Non-pigmented ciliary epithelial cell (primary cell): ENCODE measurements around the gene PRR14.

ENCODE experiments used
- DNase-seq: peaks from one replicate; pipeline ENCODE4 v3.0.0-alpha.2; 2010; ENCODE audit warnings: low read depth

PRR14 gene

DNA sequence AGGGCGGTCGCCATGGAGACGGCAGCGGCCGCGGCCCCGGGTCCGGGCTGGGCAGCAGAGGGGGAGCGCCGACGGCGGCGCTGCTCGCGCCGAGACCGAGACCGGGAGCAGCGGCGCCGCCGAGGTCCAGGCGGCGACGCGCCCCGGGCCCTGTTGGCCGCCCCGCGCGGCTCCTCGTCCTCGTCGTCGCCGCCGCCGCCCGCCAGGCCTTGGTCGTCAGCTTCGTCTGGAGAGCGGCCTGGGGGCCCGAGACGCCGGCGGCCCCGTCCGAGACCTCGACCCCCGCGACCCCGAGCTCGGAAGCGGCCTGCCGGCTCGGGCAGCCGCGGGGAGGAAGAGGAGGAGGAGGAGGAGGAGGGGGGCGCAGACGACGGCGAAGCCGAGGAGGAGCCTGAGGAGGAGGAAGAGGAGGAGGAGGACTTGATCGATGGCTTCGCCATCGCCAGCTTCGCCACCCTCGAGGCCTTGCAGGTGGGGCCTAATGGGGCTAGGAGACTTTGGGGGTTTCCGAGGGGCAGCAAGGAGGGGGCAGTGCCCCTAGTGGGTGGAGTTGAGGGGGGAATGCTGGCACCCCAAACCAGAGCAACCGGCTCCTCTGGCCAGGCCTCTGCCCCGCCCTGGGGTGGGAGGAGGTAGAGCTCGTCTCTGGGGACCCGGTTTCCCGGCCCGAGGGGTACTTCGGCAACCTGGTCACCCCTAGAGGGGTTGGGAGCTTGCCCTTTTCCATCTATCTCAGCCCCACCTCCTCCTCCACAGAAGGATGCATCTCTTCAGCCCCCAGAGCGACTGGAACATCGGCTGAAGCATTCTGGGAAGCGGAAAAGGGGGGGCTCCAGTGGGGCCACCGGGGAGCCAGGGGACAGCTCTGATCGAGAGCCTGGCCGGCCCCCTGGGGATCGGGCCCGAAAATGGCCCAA, 9.0 kb downstream of the PRR14 start:
- DNase-seq, result no peak

DNA sequence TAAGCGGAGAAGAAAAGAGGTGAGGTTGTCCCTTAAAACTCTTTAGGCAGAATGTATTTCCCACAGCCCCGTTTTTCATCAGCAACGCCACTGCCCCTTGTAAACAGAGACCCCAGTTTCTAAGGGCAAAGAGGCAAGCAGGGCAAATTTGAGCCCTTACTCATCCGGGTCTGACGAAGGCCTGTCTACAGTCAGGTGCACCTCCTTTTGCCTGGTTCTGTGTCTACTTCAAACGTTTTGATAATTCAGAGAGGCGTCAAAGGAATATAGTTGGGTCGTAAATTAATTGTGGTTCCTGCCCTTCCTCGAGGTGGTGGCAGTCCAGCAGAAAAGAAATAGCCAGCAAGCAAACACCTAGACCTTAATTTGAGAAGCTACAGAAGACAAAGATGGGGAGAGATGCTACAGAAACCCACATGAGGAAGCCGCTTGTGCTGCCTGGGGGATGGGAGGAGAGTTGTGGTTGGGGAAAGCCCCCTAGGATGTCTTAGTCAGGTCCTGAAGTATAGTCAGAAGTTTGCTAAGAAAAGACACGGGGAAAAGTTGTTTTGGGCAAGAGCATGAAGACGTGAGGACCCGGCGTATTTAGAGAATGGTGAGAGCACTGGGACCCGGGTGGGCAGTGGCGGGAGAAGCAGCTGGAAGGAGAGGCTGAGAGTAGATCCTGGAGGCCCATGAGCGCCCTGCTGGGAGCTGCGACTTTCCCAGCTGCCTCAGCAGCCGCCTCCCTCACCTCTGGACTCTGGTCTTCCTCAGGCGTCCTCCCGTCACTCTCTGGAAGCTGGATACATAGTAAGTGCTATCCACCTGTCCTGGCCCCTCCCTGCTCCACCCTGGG, 9.9 kb downstream of the PRR14 start:
- no peak for DNase-seq

DNA sequence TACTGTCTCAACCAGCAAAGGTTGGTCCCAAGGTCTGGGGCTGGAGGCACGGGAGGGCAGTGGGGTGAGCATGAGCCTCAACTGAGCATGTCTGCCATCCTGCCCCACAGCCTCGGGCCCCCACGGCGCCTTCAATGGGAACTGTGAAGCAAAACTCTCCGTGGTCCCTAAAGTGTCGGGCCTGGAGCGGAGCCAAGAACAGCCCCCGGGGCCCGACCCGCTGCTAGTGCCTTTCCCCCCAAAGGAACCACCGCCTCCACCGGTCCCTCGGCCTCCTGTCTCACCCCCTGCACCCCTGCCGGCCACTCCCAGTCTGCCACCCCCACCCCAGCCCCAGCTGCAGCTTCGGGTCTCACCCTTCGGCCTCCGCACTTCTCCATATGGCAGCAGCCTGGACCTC, 11.7 kb downstream of the PRR14 start:
- no peak for DNase-seq

DNA sequence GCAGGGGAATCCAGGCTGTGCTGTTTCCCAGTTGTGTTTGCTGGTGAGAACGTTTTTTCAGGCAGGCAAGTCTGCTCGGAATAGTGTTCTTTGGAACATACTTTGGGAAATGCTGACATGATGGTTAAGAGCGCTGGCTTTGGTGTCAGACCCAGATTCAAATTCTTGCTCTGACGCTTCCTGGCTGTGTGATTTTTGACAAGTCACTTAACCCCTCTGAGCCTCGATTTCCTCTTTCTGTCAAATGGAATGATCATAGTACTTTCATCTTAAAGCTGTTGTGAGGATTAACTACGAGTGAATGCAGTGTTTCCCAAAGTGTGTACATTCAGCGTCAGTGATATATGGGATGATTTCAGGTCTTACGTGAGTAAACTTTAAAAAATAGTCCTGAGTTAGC, 12.3 kb downstream of the PRR14 start:
- DNase-seq, result no peak

DNA sequence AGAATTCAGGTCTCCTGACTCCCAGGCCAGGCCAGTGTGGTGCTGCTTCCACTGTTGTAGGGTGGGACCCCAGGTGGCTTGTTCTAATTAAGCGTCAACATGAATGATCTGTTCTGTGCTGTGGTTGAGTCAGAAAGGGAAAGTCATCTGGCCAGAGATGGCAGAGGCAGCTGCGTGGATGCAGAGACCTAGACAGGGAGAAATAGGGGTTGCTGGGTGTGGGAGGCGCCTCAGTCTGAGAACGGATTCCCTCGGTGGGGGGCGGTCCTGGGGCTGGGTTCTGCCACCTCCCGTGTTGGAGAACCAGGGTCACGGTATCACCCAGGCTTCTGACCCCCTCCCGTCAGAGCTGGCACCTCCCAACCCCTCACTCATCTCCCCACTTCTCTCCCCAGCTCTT, 13.1 kb downstream of the PRR14 start:
- DNase-seq, result no peak

DNA sequence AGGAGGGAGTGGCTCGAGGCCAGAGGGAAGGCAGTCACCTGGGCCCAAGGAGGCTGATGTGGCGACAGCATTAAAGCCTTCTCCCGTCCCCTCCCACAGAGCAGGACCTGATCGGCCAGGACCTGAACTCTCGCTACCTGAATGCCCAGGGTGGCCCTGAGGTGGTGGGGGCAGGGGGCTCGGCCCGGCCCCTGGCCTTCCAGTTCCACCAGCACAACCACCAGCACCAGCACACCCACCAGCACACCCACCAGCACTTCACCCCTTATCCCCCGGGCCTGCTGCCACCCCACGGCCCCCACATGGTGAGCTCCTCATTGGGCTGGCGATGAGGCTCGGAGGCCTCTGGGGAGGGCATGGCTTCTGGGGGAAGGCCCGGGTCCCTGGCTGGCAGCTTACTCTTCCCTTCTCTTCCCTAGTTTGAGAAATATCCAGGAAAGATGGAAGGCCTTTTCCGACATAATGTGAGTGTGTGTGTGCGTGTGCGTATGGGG, 13.9 kb downstream of the PRR14 start:
- no peak for DNase-seq

DNA sequence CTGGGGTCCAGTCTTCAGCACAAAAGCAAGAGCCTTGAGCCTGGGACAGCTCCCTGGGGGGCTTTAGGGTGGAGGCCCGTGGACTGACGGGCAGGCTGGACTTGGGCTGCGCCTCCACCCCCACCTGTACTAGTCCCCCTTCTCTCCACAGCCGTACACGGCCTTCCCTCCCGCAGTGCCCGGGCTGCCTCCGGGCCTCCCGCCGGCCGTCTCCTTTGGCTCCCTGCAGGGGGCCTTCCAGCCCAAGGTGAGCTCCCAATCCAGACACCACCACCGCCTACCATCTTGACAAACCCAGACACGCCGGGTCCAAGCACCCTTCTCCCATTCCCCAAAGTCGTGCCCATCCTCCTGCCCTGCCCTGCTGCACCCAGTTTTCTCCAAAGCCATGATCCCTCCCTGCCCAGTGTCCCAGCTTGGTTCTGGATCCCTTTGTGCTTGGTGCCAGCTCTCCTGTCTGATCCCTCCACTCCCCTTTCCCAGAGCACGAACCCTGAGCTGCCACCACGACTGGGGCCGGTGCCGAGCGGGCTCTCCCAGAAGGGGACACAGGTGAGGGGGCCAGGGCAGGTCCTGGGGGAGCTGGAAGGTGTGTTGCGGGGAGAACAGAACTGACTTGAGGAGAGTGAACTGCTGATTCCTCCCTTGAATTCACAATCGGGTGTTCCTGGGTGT, 14.5 kb downstream of the PRR14 start:
- no peak for DNase-seq

DNA sequence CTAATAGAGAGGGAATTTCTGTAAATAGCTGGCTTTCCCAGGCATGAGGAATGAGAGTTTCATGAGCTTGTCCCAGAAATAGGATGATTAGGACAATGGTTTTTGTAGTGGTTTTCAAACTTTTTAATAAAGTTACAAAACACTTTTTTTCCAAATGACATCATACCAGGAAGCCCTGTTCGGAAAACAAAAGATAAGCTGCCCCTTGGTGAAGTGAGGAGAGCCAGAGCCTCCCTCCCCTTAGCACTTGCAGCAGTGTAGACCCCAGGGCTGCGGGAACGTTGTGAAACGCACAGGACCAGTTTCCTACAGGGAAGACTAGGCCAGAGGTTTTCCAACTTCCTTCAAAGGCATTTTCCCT, 15.1 kb downstream of the PRR14 start:
- no peak for DNase-seq

DNA sequence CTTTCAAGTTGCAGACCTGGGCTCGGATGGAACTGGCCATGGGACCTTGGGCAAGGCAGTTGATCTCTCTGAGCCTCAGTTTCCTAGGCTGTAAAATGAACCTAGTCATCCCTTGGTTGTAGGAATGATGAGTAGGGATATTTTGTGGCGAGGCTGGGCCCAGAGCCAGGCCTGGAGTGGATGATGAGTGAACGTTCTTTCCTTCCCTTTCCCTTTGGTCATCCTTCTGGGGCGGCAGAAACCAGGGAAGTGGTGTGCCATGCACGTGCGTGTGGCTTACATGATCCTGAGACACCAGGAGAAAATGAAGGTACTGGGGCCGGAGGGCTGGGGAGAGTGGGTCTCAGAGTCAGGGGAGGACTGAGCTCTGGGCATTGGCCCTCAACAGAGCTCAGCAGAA, 15.9 kb downstream of the PRR14 start:
- no peak for DNase-seq

DNA sequence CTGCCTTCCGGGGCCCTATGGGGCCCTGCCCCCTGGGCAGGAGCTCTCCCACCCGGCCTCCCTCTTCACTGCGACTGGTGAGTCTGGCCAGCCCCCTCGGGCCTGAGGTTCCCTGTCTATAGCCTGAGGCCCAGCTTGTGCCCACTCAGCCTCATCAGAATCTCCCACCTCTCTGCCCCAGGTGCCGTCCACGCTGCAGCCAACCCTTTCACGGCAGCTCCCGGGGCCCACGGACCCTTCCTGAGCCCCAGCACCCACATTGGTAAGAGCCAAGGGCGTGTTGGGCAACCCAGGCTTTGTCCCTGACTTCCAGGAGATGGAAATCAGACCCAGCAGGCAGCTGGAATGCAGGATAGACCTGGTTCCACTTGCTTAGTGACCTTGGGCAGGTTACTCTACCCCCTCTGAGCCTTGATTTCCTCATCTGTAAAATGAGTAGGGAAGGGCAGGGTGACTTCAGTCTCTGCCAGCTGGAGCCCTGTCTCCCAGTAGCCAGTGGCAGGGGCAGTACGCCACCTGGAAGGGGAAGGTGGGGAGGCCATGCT, 16.7 kb downstream of the PRR14 start:
- no peak for DNase-seq

DNA sequence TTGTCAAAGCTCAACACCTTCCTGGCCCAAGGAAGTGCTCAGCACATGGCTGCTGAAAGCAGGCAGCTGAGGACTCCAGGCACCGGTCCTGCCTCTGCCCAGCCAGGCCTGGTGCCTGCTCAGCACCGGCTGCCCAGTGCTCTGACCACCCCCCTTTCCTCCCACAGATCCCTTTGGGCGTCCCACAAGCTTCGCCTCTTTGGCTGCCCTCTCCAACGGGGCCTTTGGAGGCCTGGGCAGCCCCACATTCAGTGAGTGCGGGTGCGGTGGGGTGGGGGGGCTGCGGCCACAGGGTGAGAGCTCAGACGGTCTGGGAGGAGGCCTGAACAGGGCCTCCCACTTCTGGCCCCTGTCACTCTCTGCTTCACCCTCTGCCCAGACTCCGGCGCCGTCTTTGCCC, 17.6 kb downstream of the PRR14 start:
- DNase-seq, result no peak

DNA sequence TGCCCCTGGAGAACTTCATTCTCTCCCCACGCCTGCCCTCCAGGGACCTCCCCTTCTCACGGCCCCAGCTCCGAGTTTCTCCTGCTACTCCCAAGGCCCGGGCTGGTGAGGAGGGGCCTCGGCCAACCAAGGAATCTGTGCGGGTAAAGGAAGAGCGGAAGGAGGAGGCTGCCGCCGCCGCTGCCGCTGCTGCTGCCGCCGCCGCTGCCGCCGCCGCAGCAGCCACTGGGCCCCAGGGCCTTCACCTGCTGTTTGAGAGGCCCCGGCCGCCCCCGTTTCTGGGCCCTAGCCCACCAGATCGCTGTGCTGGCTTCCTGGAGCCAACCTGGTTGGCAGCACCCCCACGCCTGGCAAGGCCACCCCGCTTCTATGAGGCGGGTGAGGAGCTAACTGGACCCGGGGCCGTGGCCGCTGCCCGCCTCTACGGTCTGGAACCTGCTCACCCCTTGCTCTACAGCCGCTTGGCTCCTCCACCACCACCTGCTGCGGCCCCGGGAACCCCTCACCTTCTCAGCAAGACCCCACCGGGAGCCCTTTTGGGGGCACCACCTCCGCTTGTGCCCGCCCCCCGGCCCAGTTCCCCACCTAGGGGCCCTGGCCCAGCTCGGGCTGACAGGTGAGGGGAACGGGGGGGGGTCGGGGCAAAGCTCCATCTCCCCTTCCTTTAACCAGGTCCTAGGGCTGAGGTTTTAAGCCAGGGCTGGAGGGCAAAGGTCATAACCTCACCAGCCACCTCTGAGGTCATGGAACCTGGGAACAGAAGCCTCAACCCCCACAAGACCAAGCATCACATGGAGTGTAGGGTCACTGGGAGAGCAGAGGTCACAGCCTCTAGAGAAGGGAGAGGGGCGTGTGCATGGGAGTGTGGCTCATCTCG, 18.5 kb downstream of the PRR14 start:
- no peak for DNase-seq

DNA sequence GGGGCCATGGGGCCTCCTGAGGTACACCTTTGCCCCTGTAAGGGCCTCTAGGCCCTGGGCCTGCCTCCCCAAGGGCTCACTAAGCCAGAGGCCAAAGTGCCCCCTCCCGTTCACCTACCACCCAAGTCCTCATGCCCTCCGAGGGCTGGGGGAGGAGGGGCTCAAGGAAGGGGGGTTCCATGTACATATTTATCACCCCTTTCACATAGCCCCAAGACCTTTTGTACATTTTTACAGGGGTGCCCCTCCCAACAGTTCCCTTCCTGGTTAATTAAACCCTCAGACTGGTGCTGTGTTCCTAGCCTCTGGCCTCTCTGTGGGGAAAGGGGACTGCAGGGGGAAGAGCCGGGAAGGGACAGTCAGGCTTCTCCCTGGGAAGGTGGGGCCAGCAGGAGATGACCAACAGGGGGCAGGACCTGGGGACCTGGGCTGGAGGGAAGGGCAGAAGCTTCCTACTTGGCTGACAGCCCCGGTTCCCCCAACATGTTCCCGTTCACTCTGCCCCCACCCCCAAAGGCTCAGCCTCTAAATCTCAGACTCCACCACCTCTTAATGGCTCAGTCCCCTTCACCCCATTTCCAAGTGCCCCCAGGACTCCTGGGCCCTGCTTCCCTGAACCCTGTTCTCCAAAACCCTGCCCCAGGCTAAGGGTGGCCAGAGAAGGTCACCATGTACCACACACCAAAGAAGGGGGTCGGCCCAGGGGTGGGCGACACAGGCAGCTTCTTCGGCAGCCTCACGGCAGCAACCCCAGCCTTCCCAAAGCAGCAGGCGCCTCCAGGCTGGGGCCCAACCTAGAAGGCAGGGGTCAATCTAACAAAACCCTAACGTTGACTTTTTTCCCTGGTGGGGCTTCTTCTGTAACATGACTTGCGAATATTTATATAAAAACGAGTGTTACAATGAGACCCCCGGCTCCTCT, 19.4 kb downstream of the PRR14 start:
- no peak for DNase-seq

DNA sequence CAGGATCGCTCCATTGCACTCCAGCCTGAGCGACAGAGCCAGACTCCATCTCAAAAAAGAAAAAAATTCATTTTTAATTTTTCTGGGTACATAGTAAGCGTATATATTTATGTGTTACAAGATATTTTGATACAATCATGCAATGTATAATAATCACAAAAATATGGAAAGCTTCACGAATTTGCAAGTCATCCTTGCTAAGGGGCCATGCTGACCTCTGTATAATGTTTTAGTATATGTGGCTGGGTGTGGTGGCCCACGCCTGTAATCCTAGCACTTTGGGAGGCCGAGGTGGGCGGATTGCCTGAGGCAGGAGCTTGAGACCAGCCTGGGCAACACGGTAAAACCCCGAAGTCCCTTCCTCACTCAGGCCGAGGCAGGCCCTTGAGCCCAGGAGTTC, 24.4 kb downstream of the PRR14 start:
- DNase-seq, result no peak

DNA sequence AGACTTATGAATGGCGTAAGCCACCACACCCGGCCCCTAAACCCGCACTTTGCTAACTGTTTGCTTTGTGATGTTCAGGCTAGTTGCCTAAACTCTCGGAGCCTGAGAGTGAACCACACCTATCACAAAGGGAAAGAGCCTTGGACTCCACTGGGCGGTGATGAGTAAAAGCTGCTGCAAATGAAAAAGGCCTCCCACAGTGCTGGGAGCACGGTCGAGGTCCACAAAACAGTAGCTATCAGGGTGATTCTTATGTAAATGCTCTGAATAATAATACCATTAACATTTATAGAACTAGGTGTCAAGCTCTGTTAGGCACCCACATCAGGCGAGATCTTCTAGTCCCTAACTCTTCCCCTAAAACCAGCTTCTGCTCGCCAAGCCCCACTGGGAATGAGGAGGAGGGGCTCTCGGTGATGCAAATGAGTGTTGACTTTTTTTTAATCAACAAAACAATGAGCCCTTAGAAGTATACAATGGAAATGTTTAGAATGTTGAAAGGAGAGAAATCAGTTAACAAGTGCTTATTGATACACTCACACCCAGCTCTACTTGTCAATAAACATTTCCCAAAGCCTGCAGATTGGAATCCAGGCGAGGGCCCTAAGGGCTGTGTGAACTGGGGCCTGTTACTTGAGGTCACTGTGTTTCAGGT, 27.3 kb downstream of the PRR14 start:
- no peak for DNase-seq

DNA sequence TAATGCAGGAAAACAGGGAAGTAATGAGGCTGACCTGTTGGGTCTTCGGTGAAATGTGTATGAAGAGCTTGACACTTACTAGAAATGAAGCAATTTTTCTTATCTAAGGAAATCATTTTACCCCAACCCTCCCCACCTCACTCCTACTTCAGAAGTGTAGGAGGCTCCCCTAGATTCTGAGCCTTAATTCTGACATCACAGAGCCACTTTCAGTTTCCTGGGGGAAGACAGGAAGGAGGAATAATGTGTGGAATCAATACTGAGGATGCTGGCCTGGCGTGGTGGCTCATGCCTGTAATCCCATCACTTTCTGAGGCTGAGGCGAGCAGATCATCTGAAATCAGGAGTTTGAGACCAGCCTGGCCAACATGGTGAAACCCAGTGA, 27.8 kb downstream of the PRR14 start:
- no peak for DNase-seq

DNA sequence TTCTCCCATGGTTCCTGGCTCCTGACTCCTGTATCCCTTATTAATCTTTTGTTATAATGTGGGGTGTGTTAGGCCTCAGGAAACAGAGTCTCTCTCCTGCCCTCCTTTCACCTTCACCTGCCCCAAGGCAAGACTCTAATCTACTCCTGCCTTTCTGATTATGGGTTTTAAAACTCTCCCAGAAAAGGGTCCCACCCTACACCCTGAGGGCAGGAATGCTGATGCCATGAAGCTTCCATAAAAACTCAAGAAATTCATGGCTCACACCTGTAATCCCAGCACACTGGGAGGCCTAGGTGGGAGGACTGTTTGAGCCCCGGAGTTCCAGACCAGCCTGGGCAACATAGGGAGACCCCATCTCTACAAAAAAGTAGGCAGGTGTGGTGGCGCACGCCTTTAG, 29.6 kb downstream of the PRR14 start:
- DNase-seq, result no peak

DNA sequence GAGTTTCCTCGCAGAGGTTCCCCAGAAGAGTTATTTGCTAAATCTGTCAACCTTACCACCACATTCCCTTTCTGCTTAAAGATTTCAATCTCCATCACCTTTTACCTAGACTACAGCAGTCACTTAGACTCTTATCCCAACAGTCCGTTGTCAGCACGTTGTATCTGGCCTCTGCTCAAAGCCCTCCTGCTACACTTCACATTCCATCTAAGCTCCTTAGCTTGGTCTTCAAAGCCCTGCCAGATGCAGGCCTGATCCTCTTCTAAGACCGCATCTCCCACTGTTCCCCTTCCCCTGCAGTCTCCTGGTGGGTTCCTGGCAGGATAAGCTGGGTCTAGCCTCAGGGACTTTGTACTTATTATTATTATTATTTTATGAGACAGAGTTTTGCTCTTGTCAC, 37.9 kb downstream of the PRR14 start:
- no peak for DNase-seq

DNA sequence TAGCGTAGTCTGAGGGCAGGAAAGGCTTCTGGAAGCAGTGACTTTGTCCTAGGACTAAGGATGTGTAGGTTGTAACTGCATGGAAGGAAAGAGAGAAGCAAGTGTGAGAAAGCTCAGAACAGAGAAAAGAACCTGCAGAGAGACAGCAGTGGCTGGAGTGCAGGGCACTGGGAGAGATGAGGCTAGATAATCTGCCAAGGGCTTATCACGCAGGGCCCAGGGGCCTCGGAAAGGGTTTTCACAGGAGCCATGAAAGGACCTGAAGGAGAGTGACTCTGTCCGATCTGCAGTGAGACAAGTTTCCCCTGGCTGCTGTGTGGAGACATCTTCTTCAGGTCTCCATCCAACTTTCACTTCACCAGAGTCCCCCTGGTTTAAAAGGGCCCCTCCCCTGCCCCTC, 41.1 kb downstream of the PRR14 start:
- DNase-seq, result no peak
